ENCODE measurements around the gene ITGB4. TPM values are rescaled to one million over a fixed set of nuclear protein-coding genes. Genes with fewer than 3 reads are reported as not detected.

ITGB4 gene
- total and polyA plus RNA-seq, 10 of the 15 experiments (the other 5 are each of a cell fraction or from before 2014, with no cell fraction given): 0.06 to 1.6 (median 0.27) TPM; not detected in 2

GRCh38 chr17:75779250-75779986 is 58.2 kb downstream of the ITGB4 start (continued):
- TF ChIP-seq ELK1 (IDR thresholded peaks at IDR 0.05; ENCODE audit: low read depth, low read length) (peak; percentile 42), SPI1 (IDR thresholded peaks at IDR 0.05; ENCODE audit: borderline replicate concordance, insufficient read depth, low read depth, low read length) (peak; percentile 25; the same call in 1 of the 2 replicates), RFX5 (IDR thresholded peaks at IDR 0.05; ENCODE audit: low read depth, low read length) (peak; percentile 90), SUPT20H (IDR thresholded peaks at IDR 0.05; ENCODE audit: borderline replicate concordance, control insufficient read depth, low read depth, low read length) (no peak), MXI1 (IDR thresholded peaks at IDR 0.05; ENCODE audit: low read depth, low read length) (peak; percentile 86), SUZ12 (IDR thresholded peaks at IDR 0.05; ENCODE audit: unreplicated experiment) (no peak), DPF2 (IDR thresholded peaks at IDR 0.05) (peak; percentile 88), CHD1 (IDR thresholded peaks at IDR 0.05; ENCODE audit: low read depth, low read length) (peak; percentile 94), NKRF (conservative IDR thresholded peaks at IDR 0.05) (peak; percentile 98), KDM1A (IDR thresholded peaks at IDR 0.05; ENCODE audit: borderline replicate concordance) (no peak), HSF1 (IDR thresholded peaks at IDR 0.05; ENCODE audit: low read depth, low read length) (peak; percentile 43; the same call in 1 of the 2 replicates), ZNF217 (IDR thresholded peaks at IDR 0.05) (0 out of 2 replicates have a peak, but pooled peaks have one; percentile 19), WRNIP1 (IDR thresholded peaks at IDR 0.05; ENCODE audit: borderline replicate concordance, low read depth, low read length) (0 out of 2 replicates have a peak, but pooled peaks have one; percentile 83), HCFC1 (IDR thresholded peaks at IDR 0.05; ENCODE audit: low read length) (peak; percentile 69), NFXL1 (IDR thresholded peaks at IDR 0.05; ENCODE audit: borderline replicate concordance) (no peak; the same call in 1 of the 2 replicates), NR2C1 (IDR thresholded peaks at IDR 0.05) (no peak), ZNF207 (IDR thresholded peaks at IDR 0.05; ENCODE audit: borderline replicate concordance) (peak; percentile 100), ESRRA (IDR thresholded peaks at IDR 0.05; ENCODE audit: low read length) (peak; percentile 72), PBX3 (IDR thresholded peaks at IDR 0.05; ENCODE audit: insufficient replicate concordance, low read depth, low read length) (peak; percentile 69), PRDM15 (CRISPR knock-in tag; IDR thresholded peaks at IDR 0.05) (peak; percentile 74)
